Measurements from ENCODE around the gene RPL35A. TPM values are rescaled to one million over a fixed set of nuclear protein-coding genes. Genes with fewer than 3 reads are reported as not detected.

RPL35A gene
- total RNA-seq, 1 experiment from 2014 or later, result 875 TPM

DNA sequence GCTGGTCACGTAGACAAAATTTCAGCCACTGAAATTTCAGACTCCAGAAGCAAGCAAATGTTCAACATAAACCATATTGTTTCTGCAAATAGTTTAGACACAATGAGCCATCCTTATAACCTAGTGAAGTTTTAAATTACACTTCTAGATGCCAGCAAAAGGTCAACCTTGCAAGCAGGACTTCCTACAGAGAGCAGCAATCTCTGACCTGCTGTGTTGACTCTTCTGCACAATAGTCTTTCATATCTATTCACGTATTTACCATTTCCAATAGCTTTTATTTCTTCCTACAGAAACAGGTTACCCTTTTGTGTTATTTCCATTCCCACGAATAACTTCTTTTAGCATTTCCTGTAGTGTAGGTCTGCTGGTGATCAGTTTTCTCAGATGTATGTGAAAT lies 20.6 kb downstream of the RPL35A start:
- ChIA-PET CTCF (no interaction called here), POLR2A (ENCODE audit: unreplicated experiment) (no interaction called here)
- Histone ChIP-seq H3K4me2 (ENCODE audit: low read length) (no peak overlapping the region), H3K4me3 (ENCODE audit: low read length) (no peak overlapping the region), H3K27me3 (ENCODE audit: low read length) (no peaks in the 10 kb centered on the region), H3K4me1 (ENCODE audit: insufficient read depth, low read length) (no peaks in the 10 kb centered on the region), H3K36me3 (ENCODE audit: low read depth, low read length) (peaks cover 4% of the 10 kb centered on the region; the same call in 1 of the 2 replicates), H2AFZ (ENCODE audit: low read length) (no peak overlapping the region), H3K9me3 (ENCODE audit: low read length) (peaks cover 13% of the 10 kb centered on the region; the same call in 1 of the 2 replicates), H3F3A (ENCODE audit: low read length, unreplicated experiment) (no peaks in the 10 kb centered on the region), H3K9ac (ENCODE audit: low read length) (no peak overlapping the region), H3K27ac (ENCODE audit: low read length) (no peak overlapping the region), H3K9me2 (replicated peaks; ENCODE audit: low read length) (no peaks in the 10 kb centered on the region), H3K79me2 (ENCODE audit: low read length) (no peaks in the 10 kb centered on the region), H4K20me1 (ENCODE audit: low read length) (no peaks in the 10 kb centered on the region)
- ATAC-seq (no peak), DNase-seq (no peak)
- no TSS peak for BruUV-seq (replicated peaks)
- TF ChIP-seq CTCF (conservative IDR thresholded peaks at IDR 0.05; ENCODE audit: low read depth, low read length) (no peak), EZH2phosphoT487 (IDR thresholded peaks at IDR 0.05; ENCODE audit: borderline replicate concordance, low read length) (no peak), EZH2 (IDR thresholded peaks at IDR 0.05; ENCODE audit: low read length, unreplicated experiment) (no peak)
- intact Hi-C loops (cut with micrococcal nuclease), result no loop called here

- BruUV-seq (replicated peaks), result no TSS peak
- no peaks in the 10 kb centered on the region for H4K20me1 ChIP-seq (ENCODE audit: low read length)
- H3K4me3 ChIP-seq (ENCODE audit: low read length), result no peak overlapping the region
- H3K9ac ChIP-seq (ENCODE audit: low read length), result no peak overlapping the region
- ChIA-PET POLR2A (ENCODE audit: unreplicated experiment) (no interaction called here), CTCF (no interaction called here)
- ATAC-seq, result no peak
- H3K9me3 ChIP-seq (ENCODE audit: low read length), result no peaks in the 10 kb centered on the region
- H3K36me3 ChIP-seq (ENCODE audit: low read depth, low read length), result no peaks in the 10 kb centered on the region
- no peak overlapping the region for H3K27ac ChIP-seq (ENCODE audit: low read length)
- no peak for DNase-seq
- H3K4me2 ChIP-seq (ENCODE audit: low read length), result no peak overlapping the region
- H3K27me3 ChIP-seq (ENCODE audit: low read length), result no peaks in the 10 kb centered on the region
- H3F3A ChIP-seq (ENCODE audit: low read length, unreplicated experiment), result no peaks in the 10 kb centered on the region
- no peaks in the 10 kb centered on the region for H3K9me2 ChIP-seq (replicated peaks; ENCODE audit: low read length)
- intact Hi-C loops (cut with micrococcal nuclease), result no loop called here
- no peaks in the 10 kb centered on the region for H3K79me2 ChIP-seq (ENCODE audit: low read length)
- no peak for TF ChIP-seq EZH2 (IDR thresholded peaks at IDR 0.05; ENCODE audit: low read length, unreplicated experiment)
- no peak for TF ChIP-seq EZH2phosphoT487 (IDR thresholded peaks at IDR 0.05; ENCODE audit: borderline replicate concordance, low read length)
- TF ChIP-seq CTCF (conservative IDR thresholded peaks at IDR 0.05; ENCODE audit: low read depth, low read length), result no peak
- H2AFZ ChIP-seq (ENCODE audit: low read length), result no peak overlapping the region
- H3K4me1 ChIP-seq (ENCODE audit: insufficient read depth, low read length), result no peaks in the 10 kb centered on the region
These were observed 24.0 kb downstream of the RPL35A start for GRCh38 chr3:197974016-197974415.

DNA sequence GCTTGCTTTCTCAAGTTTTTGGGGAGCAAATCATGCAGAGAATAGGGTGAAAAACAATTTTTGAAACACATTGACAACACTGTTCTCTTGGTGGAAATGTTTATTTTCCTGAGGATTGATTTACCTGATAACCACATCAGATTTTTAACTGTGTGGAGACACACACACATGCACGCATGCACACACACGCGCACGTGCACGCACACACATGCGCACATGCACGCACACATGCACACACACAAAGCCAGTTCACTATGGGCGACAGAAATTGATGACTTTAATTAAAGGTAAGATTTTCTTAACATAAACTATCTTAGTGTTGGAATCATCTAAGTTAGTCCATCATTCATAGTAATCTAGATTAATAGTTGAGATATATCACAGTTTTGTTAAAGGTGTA lies 25.3 kb downstream of the RPL35A start:
- intact Hi-C loops (cut with micrococcal nuclease), result no loop called here
- no peaks in the 10 kb centered on the region for H3K4me1 ChIP-seq (ENCODE audit: insufficient read depth, low read length)
- no TSS peak for BruUV-seq (replicated peaks)
- no peak overlapping the region for H3K4me3 ChIP-seq (ENCODE audit: low read length)
- H3K4me2 ChIP-seq (ENCODE audit: low read length), result no peak overlapping the region
- H3K9me3 ChIP-seq (ENCODE audit: low read length), result no peaks in the 10 kb centered on the region
- H3F3A ChIP-seq (ENCODE audit: low read length, unreplicated experiment), result no peaks in the 10 kb centered on the region
- H4K20me1 ChIP-seq (ENCODE audit: low read length), result no peaks in the 10 kb centered on the region
- no peaks in the 10 kb centered on the region for H3K27me3 ChIP-seq (ENCODE audit: low read length)
- ChIA-PET CTCF (no interaction called here), POLR2A (ENCODE audit: unreplicated experiment) (no interaction called here)
- H3K9ac ChIP-seq (ENCODE audit: low read length), result no peak overlapping the region
- H3K9me2 ChIP-seq (replicated peaks; ENCODE audit: low read length), result no peaks in the 10 kb centered on the region
- H3K36me3 ChIP-seq (ENCODE audit: low read depth, low read length), result no peaks in the 10 kb centered on the region
- H2AFZ ChIP-seq (ENCODE audit: low read length), result no peak overlapping the region
- no peak overlapping the region for H3K27ac ChIP-seq (ENCODE audit: low read length)
- no peak for DNase-seq
- no peak for ATAC-seq
- TF ChIP-seq EZH2 (IDR thresholded peaks at IDR 0.05; ENCODE audit: low read length, unreplicated experiment) (no peak), EZH2phosphoT487 (IDR thresholded peaks at IDR 0.05; ENCODE audit: borderline replicate concordance, low read length) (no peak), CTCF (conservative IDR thresholded peaks at IDR 0.05; ENCODE audit: low read depth, low read length) (no peak)
- no peaks in the 10 kb centered on the region for H3K79me2 ChIP-seq (ENCODE audit: low read length)
